Neural crest cell (in vitro differentiated cells): ENCODE data around the gene UBQLN1. TPM values are rescaled to one million over a fixed set of nuclear protein-coding genes. Genes with fewer than 3 reads are reported as not detected.
"Not testable (repeated sequence)": the region's sequence is repeated elsewhere in the genome, so short reads cannot be mapped to it uniquely, and the experiment has no call there.

Experiments used
- DNase-seq: peaks from one replicate; pipeline ENCODE4 v3.0.0; 2021; ENCODE audit warnings: low read depth, mixed read lengths, low spot score
- H3K27ac Mint-ChIP-seq: one replicate; pipeline ENCODE4 v1.8.0; 2021; ENCODE audit warnings: mild to moderate bottlenecking, mixed read lengths; ENCODE audit not compliant: unreplicated experiment
- H3K27me3 Mint-ChIP-seq: 2 replicates; pipeline ENCODE4 v1.8.0; 2021; ENCODE audit warnings: low read depth, mild to moderate bottlenecking, mixed read lengths
- H3K36me3 Mint-ChIP-seq: 2 replicates; pipeline ENCODE4 v1.8.0; 2021; ENCODE audit warnings: low read depth, mild to moderate bottlenecking, mixed read lengths
- H3K4me1 Mint-ChIP-seq: 2 replicates; pipeline ENCODE4 v1.8.0; 2021; ENCODE audit warnings: mixed read lengths
- H3K4me3 Mint-ChIP-seq: one replicate; pipeline ENCODE4 v1.8.0; 2021; ENCODE audit warnings: mild to moderate bottlenecking, mixed read lengths
- H3K9me3 Mint-ChIP-seq: 2 replicates; pipeline ENCODE4 v1.8.0; 2021; ENCODE audit warnings: mixed read lengths
- CTCF ChIP-seq: fragments of 200-600 bp; sonication (generic); conservative IDR thresholded peaks from 2 replicates; pipeline ENCODE4 v1.5.0; 2021; ENCODE audit warnings: antibody characterized with exemption, mild to moderate bottlenecking
- total RNA-seq: library from RNA; stranded (reverse); gene quantifications from 2 replicates; pipeline ENCODE4 v1.2.1, GENCODE V29; 2021

The UBQLN1 gene
- total RNA-seq, 1 donor from 2014 or later = 109 TPM

DNA sequence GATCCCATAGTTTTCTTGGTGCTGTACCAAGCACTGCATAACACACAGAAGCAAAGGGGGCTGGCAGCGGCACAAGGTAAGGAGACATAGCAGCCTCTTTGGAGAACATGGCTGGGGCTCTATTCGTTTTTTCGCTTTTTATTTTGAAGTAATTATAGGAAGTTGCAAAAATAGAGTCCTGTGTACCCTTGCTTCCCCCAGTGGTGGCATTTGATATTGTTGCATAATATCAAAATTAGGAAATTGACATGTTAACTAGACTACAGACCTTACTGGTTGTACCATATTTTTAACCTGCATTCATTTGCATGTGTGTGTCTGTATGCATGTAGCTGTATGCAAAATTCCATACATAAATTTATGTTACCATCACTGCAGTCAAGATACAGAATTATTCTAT is 6.6 kb upstream of the UBQLN1 start:
- Mint-ChIP-seq H3K27me3 (no peaks in the 10 kb centered on the region), H3K36me3 (no peaks in the 10 kb centered on the region), H3K27ac (no peak overlapping the region), H3K4me1 (peaks cover 2% of the 10 kb centered on the region), H3K4me3 (peak overlapping the region; percentile 39), H3K9me3 (no peaks in the 10 kb centered on the region)
- TF ChIP-seq CTCF = peak; percentile 38
- no peak for DNase-seq

GRCh38 chr9:83708515-83709158 is 879 bp upstream of the UBQLN1 start:
- Mint-ChIP-seq H3K27ac (peak overlapping the region; percentile 99), H3K4me3 (peak overlapping the region; percentile 99)
- peak; percentile 33 for TF ChIP-seq CTCF

GRCh38 chr9:83707518-83707767 is 315 bp downstream of the UBQLN1 start:
- Mint-ChIP-seq H3K36me3 (peaks cover 11% of the 10 kb centered on the region), H3K9me3 (peaks cover 3% of the 10 kb centered on the region), H3K4me3 (peak overlapping the region; percentile 99), H3K4me1 (peaks cover 37% of the 10 kb centered on the region), H3K27me3 (peaks cover 5% of the 10 kb centered on the region), H3K27ac (peak overlapping the region; percentile 96)
- DNase-seq = no peak
- no peak for TF ChIP-seq CTCF

More at GRCh38 chr9:83708515-83709158, 879 bp upstream of the UBQLN1 start:
- DNase-seq = peak; percentile 37
- Mint-ChIP-seq H3K4me1 (peaks cover 32% of the 10 kb centered on the region), H3K9me3 (peaks cover 3% of the 10 kb centered on the region), H3K36me3 (peaks cover 11% of the 10 kb centered on the region), H3K27me3 (peaks cover 5% of the 10 kb centered on the region)

DNA sequence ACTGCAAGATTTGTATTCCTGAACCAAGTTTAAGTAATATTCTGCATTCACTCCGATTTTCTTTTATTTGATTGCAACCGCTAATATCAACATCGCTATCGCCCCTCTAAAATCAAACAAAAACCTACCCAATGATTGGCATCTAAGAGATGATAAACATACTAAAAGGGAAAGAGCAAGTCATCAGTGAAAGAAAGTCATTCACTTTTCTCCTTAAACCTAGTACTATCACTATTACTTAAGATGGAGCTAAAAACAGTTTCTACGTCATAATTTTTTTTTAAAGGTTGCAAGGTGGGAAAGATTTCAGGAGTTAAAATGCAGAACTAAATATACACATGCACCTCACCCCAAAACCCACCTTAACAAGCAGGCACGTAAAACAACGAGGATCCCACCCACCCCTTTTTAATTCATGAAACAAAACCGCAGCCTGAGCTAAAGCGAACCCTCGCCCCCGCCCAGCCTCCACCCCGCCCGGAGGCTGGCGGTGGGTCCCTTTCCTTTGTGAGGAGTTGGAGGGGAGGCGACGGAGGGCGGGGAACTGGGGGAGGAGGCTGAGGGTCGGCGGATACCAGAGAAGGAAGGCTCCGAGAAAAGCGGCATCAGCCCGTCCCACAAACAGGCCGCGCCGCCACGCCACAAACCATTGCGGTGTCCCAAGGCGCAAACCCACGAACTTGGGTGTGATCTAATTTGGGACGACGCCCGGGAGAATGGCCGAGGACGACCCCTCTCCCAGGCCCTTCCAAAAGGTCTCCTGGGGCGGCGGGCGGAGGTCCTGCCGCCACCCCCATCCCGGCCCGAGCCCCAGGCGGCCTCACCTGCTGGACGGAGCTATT is 861 bp downstream of the UBQLN1 start:
- peaks cover 3% of the 10 kb centered on the region for H3K9me3 Mint-ChIP-seq
- peaks cover 12% of the 10 kb centered on the region for H3K36me3 Mint-ChIP-seq
- H3K4me3 Mint-ChIP-seq = peak overlapping the region; percentile 99
- H3K4me1 Mint-ChIP-seq = peaks cover 41% of the 10 kb centered on the region
- H3K27me3 Mint-ChIP-seq = peaks cover 5% of the 10 kb centered on the region
- peak; percentile 59 for DNase-seq
- H3K27ac Mint-ChIP-seq = peak overlapping the region; percentile 96
- no peak for TF ChIP-seq CTCF

GRCh38 chr9:83705219-83705651 is 2.5 kb downstream of the UBQLN1 start:
- Mint-ChIP-seq H3K36me3 (peaks cover 15% of the 10 kb centered on the region), H3K4me3 (peak overlapping the region; percentile 99), H3K4me1 (peaks cover 54% of the 10 kb centered on the region)
- not testable (repeated sequence) for H3K27me3 Mint-ChIP-seq, H3K9me3 Mint-ChIP-seq, H3K27ac Mint-ChIP-seq, DNase-seq

DNA sequence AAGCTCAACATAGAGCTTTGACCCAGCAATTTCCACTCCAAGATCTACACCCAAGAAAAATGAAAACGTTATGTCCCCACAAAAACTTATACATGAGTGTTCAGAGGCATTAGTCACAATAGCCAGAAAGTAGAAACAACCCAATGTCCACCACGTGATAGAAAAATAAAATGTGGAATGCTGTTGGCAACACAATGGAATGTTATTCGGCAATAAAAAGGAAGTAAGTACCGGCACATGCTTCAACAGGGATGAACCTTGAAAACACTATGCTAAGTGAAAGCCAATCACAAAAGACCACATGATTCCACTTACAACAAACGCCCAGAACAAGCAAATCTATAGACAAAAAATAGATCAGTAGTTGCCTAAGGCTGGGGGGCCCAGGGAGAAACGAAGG is 6.0 kb downstream of the UBQLN1 start:
- Mint-ChIP-seq H3K4me3 (peak overlapping the region; percentile 31), H3K36me3 (peaks cover 15% of the 10 kb centered on the region), H3K4me1 (peaks cover 41% of the 10 kb centered on the region), H3K27me3 (no peaks in the 10 kb centered on the region), H3K27ac (no peak overlapping the region), H3K9me3 (peaks cover 3% of the 10 kb centered on the region)
- DNase-seq = no peak
- no peak for TF ChIP-seq CTCF
